T-helper 2 cell (primary cell): ENCODE measurements around the gene EEFSEC.

ENCODE experiments used
- DNase-seq, 5 experiments: peaks; one replicate each; pipeline versions ENCODE4 v3.0.0 to v3.0.0-alpha.2; 2012 to 2022

EEFSEC gene

GRCh38 chr3:128339491-128340012 lies 186.3 kb downstream of the EEFSEC start:
- DNase-seq, result no peak

GRCh38 chr3:128340198-128340903 lies 187.1 kb downstream of the EEFSEC start:
- DNase-seq, result no peak

GRCh38 chr3:128340904-128341555 lies 187.7 kb downstream of the EEFSEC start:
- no peak for DNase-seq

GRCh38 chr3:128341659-128342395 lies 188.5 kb downstream of the EEFSEC start:
- DNase-seq, result no peak

GRCh38 chr3:128342701-128343180 lies 189.5 kb downstream of the EEFSEC start:
- no peak for DNase-seq

GRCh38 chr3:128343287-128344051 lies 190.2 kb downstream of the EEFSEC start:
- DNase-seq, result no peak

GRCh38 chr3:128344052-128344735 lies 190.9 kb downstream of the EEFSEC start:
- DNase-seq, result no peak

- DNase-seq, result no peak
Observed at GRCh38 chr3:128345196-128345595, 191.9 kb downstream of the EEFSEC start.

- no peak for DNase-seq
Observed at GRCh38 chr3:128346562-128346961, 193.3 kb downstream of the EEFSEC start.

GRCh38 chr3:128347282-128347681 lies 194.0 kb downstream of the EEFSEC start:
- no peak for DNase-seq

GRCh38 chr3:128348075-128348474 lies 194.8 kb downstream of the EEFSEC start:
- no peak for DNase-seq

GRCh38 chr3:128348805-128349531 lies 195.7 kb downstream of the EEFSEC start:
- DNase-seq, result no peak

GRCh38 chr3:128349963-128350599 lies 196.8 kb downstream of the EEFSEC start:
- DNase-seq, result no peak

GRCh38 chr3:128351546-128351945 lies 198.3 kb downstream of the EEFSEC start:
- DNase-seq, result no peak

- DNase-seq, result no peak
Observed at GRCh38 chr3:128352326-128352725, 199.0 kb downstream of the EEFSEC start.

- no peak for DNase-seq
Observed at GRCh38 chr3:128353361-128353965, 200.2 kb downstream of the EEFSEC start.

GRCh38 chr3:128353991-128354687 lies 200.9 kb downstream of the EEFSEC start:
- DNase-seq, result no peak

- DNase-seq, result no peak
Observed at GRCh38 chr3:128354788-128355542, 201.7 kb downstream of the EEFSEC start.

- DNase-seq, result no peak
Observed at GRCh38 chr3:128355543-128355919, 202.2 kb downstream of the EEFSEC start.
